ENCODE data around the gene TAF6.

DNA sequence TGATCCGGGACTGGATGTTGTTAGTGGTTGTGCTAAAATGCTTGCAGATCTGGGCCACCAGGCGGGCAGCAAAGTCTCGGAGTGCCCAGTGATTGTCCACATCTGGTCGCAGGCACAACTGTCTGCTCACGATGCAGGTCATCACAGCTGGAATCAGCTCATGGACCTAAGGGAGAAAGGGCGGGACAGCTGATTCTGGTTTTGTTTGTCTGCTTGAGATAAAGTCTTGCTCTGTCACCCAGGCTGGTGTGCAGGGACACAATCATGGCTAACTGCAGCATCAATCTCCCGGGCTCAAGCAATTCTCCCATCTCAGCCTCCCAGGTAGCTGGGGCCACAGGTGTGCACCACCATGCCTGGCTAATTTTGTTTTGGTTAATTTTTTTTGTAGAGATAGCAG, 8.0 kb downstream of the TAF6 start:
- TF ChIP-seq EZH2 (IDR thresholded peaks at IDR 0.05; ENCODE audit: insufficient read depth, poor library complexity, severe bottlenecking) (no peak), EZH2phosphoT487 (IDR thresholded peaks at IDR 0.05; ENCODE audit: insufficient read depth, low read depth) (no peak)
